Adipose tissue (tissue), 3 donors: Measurements from ENCODE around the gene FAAH. TPM values are rescaled to one million over a fixed set of nuclear protein-coding genes. Genes with fewer than 3 reads are reported as not detected.

ENCODE experiments used
- H3K27ac ChIP-seq: one replicate; pipeline ENCODE4 v1.5.1; 2013; ENCODE audit warnings: low read depth, low read length
- WGBS, 3 donors: extraction: QIAGEN DNeasy Blood & Tissue Kit; methylation state at CpG; one replicate each; pipeline ENCODE4 v1.1.7; 2013; 5-methylcytosine and 5-hydroxymethylcytosine counted together
- polyA plus RNA-seq, 3 donors: library from polyadenylated mRNA; stranded (reverse); fragments of 200-250 nt; gene quantifications; one replicate each; pipeline ENCODE4 v1.2.3, GENCODE V29; 2013
- donor health status: healthy with polysubstance abuse.
- donor health status: Bipolar disorder and iron deficiency.
- donor health status: healthy.

The FAAH gene
- polyA plus RNA-seq, 3 donors = 9.2 to 31.4 (median 24.6) TPM

DNA sequence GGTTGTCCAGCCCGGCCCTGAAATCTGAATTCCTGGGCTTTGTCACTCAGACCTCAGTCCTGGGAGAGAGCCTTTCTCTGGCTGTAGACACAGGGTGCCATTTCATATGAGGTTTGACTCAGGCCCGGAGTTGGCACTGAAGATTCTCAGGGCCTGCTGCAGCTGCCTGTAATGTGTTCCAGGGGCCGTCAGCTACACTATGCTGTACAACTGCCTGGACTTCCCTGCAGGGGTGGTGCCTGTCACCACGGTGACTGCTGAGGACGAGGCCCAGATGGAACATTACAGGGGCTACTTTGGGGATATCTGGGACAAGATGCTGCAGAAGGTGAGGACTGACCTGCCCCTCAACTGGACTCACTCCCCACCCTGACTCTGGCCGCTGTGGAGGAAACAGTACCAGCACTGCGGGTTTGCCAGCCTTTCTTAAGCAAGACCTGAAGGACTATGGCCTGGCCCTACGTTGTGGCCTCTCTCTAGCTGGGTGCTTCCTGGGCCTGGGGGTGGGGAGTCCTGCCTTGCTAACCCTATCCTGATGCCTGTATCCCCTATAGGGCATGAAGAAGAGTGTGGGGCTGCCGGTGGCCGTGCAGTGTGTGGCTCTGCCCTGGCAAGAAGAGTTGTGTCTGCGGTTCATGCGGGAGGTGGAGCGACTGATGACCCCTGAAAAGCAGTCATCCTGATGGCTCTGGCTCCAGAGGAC lies 18.9 kb downstream of the FAAH start:
- H3K27ac ChIP-seq = no peak overlapping the region
- 79 to 84% (median 81%) methylated on average over 13 of the region's 13 CpGs for WGBS, 3 donors

DNA sequence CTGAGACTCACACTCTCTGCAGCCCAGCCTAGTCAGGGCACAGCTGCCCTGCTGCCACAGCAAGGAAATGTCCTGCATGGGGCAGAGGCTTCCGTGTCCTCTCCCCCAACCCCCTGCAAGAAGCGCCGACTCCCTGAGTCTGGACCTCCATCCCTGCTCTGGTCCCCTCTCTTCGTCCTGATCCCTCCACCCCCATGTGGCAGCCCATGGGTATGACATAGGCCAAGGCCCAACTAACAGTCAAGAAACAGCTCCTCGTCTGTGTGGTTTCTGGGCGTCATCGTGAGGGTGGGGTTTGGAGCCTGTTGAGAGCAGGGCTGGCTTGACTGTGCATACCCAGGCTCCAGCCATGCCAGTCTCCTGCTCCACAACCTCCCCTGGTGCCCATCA lies 19.5 kb downstream of the FAAH start:
- H3K27ac ChIP-seq = no peak overlapping the region
- WGBS, 3 donors = 70 to 79% (median 72%) methylated on average over 7 of the region's 7 CpGs

DNA sequence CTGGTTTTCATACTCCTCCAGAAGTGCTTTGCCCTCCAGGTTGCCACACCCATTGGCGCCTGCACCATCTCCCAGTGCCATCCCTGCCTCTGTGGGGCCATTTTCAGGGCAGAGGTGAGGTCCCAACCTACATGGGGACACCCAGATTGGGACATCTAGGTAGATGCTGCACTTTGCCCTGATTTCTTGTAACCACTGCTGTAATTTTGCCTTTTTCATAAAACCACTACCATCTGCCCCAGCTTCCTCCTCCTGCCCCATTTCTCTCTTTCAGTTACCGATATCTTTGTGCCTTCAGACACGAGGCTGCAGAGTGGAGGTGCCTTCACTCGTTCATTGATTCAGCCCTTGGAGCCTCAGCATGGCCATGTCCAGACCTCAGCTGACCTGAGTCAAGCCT lies 21.4 kb downstream of the FAAH start:
- whole genome bisulfite sequencing, 3 donors = 65 to 79% (median 66%) methylated on average over 4 of the region's 4 CpGs
- no peak overlapping the region for H3K27ac ChIP-seq

GRCh38 chr1:46418976-46419375 lies 24.9 kb downstream of the FAAH start:
- no peak overlapping the region for H3K27ac ChIP-seq
- WGBS, 3 donors = 79 to 87% (median 86%) methylated on average over 10 of the region's 10 CpGs

- WGBS, 3 donors = 78 to 83% (median 80%) methylated on average over 4 of the region's 4 CpGs
- H3K27ac ChIP-seq = no peak overlapping the region
Observed at GRCh38 chr1:46420533-46420915, 26.4 kb downstream of the FAAH start.

- 55 to 63% (median 61%) methylated on average over 5 of the region's 5 CpGs for WGBS, 3 donors
- H3K27ac ChIP-seq = no peak overlapping the region
Observed at GRCh38 chr1:46421739-46422138, 27.6 kb downstream of the FAAH start.

DNA sequence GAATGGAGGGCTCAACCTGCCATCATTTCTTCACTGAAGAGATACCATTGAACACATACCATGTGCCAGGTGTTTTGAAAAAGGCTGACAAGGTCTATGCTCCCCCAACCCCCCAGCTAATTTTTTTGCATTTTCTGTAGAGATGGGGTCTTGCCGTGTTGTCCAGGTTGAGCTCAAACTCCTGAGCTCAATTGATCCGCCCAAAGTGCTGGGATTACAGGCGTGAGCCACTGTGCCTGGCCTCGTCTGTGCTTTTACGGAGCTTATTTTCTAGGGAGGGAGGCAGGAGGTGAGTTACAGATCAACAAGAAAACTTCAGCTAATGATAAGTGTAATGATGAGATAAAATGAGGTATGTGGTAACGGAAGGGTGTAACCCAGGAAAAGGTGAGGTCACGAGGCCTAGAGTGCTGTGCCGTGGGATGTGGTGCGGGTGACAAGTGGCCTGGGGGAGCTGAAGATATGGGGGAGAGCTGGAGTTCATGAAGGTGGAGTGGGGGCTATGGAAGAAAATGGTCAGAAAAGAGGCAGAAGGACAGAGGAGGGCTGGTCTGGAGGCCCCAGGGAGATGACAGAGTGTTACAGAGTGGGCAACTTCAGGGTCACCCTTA lies 28.2 kb downstream of the FAAH start:
- no peak overlapping the region for H3K27ac ChIP-seq
- 70 to 88% (median 82%) methylated on average over 9 of the region's 9 CpGs for WGBS, 3 donors

DNA sequence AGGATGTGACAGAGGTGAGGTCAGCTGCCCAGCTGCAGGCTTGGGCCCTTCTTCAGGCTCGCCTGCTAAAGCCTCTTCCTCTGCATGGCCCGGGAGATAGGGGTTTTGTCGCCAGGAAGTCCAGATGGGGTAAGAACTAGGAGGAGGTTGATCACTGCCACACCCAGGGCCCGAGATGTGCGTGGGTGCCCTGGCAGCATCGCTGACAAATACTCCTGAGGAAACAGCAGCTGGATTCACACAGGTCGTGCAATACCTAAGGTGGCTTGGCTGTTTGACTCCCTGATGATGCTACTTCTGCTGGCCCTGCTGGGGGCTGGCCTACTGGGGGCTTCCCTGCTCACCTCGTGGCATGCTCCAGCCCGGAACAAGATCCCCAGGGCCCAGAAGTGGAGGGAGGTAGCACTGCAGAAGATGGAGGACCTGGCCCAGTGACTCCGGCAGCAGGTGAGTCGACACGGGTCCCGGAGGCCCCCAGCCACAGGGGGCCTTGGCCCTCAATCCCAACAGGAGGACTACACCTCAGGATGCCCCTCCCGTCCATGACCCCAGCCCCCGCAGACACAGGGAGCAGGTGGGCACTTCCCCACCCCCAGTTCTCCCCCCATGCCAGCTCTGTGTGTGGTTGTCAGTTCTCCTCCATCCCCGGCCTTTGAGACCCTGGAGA lies 29.6 kb downstream of the FAAH start:
- no peak overlapping the region for H3K27ac ChIP-seq
- 66 to 78% (median 76%) methylated on average over 16 of the region's 16 CpGs for WGBS, 3 donors

DNA sequence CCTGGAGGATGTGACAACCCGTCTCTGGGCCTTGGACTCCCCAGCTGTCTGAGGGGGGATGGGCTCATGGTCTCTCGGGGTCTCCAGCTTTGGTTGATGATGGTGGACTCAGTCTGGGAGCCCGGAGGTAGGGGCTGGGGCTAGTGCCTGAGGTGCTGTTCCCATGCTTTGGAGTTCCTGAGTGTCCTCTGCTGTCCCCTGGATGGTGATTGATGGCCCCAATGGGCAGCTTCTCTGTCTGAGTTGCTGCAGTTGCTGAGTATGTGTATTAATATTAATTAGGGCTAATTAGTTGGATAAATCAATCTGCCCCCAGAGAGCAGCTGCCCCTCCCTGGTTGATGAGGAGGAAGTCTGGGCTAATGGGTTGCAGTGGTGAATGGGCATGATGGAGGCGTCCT lies 30.6 kb downstream of the FAAH start:
- no peak overlapping the region for H3K27ac ChIP-seq
- WGBS, 3 donors = 71 to 85% (median 82%) methylated on average over 4 of the region's 4 CpGs

DNA sequence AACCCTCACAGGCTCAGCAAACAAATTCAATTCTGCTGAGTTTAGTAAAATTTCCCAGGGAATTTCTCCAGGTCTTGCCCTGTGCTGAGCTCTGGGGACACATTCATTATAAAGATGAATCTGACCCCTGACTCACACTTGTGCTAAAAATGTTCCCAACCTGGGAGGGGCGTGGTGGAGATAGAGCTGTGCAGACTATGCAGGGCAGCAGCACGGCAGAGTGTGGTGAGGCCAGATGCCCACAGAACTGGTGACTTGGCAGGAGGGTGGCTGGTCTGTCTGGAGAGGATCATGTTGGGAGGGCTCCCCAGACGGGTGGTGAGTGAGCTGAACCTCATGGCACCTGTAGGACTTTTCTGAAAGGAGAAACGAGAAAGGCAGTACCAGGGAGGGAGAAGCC lies 31.6 kb downstream of the FAAH start:
- WGBS, 3 donors = 58 to 75% (median 60%) methylated on average over 4 of the region's 4 CpGs
- H3K27ac ChIP-seq = no peak overlapping the region

DNA sequence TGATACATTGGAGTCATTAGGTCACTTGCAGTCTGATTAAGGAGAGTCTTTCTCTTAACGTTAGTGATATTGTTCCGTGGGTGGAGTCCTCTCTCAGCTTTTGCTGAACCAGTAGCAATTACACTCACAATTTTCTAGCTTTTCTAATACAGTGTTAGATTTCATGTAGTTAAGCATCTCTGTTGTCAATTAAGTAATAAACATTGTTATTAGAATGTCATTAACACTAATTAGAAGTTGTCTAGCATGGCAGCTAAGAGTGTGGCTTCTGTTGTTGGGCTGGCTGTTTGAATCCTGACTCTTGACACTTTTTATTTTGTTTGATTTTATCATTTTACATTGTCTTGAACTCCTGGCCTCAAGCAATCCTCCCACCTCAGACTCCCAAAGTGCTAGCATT lies 33.4 kb downstream of the FAAH start:
- no peak overlapping the region for H3K27ac ChIP-seq
- WGBS, 3 donors = 62 to 79% (median 71%) methylated on average over 2 of the region's 2 CpGs

GRCh38 chr1:46429436-46429835 lies 35.3 kb downstream of the FAAH start:
- 88 to 94% (median 91%) methylated on average over 1 of the region's 1 CpG for WGBS, 3 donors
- H3K27ac ChIP-seq = no peak overlapping the region

- H3K27ac ChIP-seq = no peak overlapping the region
- 68 to 82% (median 79%) methylated on average over 6 of the region's 6 CpGs for WGBS, 3 donors
Observed at GRCh38 chr1:46431695-46432094, 37.6 kb downstream of the FAAH start.

DNA sequence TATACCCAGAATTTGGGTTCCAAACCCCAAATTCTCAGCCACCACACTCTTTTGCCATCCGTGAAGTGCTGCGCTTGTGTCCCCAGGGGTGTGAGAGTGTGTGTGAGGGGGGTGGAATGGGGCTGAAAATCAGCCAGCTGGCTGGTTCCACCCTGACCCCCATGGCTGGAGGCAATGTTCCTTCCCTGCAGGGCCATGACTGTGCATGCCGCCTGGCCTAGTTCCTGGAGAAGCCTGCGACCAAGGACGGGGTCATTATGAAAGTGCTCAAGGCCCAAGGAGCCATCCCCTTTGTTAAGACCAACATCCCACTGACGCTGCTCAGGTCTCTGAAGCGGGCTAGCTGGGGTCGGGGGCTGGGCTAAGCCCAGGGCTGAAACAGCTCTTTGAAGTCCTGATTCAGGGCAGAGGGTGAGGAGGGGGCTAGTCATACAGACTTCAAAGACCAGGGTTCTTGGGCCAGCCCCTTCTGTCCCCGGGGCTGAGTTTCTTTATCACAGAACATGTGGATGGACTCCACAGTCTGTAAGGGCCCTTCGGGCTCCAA lies 38.7 kb downstream of the FAAH start:
- WGBS, 3 donors = 62 to 76% (median 69%) methylated on average over 10 of the region's 10 CpGs

GRCh38 chr1:46434358-46434757 lies 40.2 kb downstream of the FAAH start:
- 93 to 95% (median 93%) methylated on average over 3 of the region's 3 CpGs for WGBS, 3 donors
- H3K27ac ChIP-seq = no peak overlapping the region

More for the DNA sequence above, 38.7 kb downstream of the FAAH start:
- no peak overlapping the region for H3K27ac ChIP-seq

GRCh38 chr1:46436844-46437243 lies 42.7 kb downstream of the FAAH start:
- WGBS, 3 donors = 100% methylated on average over 1 of the region's 1 CpG

GRCh38 chr1:46437723-46438122 lies 43.6 kb downstream of the FAAH start:
- 47 to 62% (median 60%) methylated on average over 4 of the region's 4 CpGs for WGBS, 3 donors
- H3K27ac ChIP-seq = no peak overlapping the region

More at GRCh38 chr1:46436844-46437243, 42.7 kb downstream of the FAAH start:
- no peak overlapping the region for H3K27ac ChIP-seq

GRCh38 chr1:46438346-46438745 lies 44.2 kb downstream of the FAAH start:
- H3K27ac ChIP-seq = no peak overlapping the region
- 85 to 89% (median 88%) methylated on average over 6 of the region's 6 CpGs for WGBS, 3 donors

GRCh38 chr1:46440478-46440877 lies 46.4 kb downstream of the FAAH start:
- no peak overlapping the region for H3K27ac ChIP-seq
- 79 to 90% (median 85%) methylated on average over 2 of the region's 2 CpGs for WGBS, 3 donors
